HT-29 (cell line): ENCODE data around the gene PCDH19. TPM values are rescaled to one million over a fixed set of nuclear protein-coding genes. Genes with fewer than 3 reads are reported as not detected.
"Not testable (repeated sequence)": the region's sequence is repeated elsewhere in the genome, so short reads cannot be mapped to it uniquely, and the experiment has no call there.

Experiments
- DNase-seq: peaks from one replicate; pipeline ENCODE4 v3.0.0-alpha.2; 2015; ENCODE audit warnings: low spot score
- total RNA-seq: library from RNA; depleted of rRNA; stranded (reverse); fragments of >200 nt; shearing (Covaris generic); gene quantifications from 2 replicates; pipeline ENCODE4 v1.2.3, GENCODE V29; 2014; rRNA removed

The PCDH19 gene, protein sequence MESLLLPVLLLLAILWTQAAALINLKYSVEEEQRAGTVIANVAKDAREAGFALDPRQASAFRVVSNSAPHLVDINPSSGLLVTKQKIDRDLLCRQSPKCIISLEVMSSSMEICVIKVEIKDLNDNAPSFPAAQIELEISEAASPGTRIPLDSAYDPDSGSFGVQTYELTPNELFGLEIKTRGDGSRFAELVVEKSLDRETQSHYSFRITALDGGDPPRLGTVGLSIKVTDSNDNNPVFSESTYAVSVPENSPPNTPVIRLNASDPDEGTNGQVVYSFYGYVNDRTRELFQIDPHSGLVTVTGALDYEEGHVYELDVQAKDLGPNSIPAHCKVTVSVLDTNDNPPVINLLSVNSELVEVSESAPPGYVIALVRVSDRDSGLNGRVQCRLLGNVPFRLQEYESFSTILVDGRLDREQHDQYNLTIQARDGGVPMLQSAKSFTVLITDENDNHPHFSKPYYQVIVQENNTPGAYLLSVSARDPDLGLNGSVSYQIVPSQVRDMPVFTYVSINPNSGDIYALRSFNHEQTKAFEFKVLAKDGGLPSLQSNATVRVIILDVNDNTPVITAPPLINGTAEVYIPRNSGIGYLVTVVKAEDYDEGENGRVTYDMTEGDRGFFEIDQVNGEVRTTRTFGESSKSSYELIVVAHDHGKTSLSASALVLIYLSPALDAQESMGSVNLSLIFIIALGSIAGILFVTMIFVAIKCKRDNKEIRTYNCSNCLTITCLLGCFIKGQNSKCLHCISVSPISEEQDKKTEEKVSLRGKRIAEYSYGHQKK (N-terminal part only)
- not detected in 2 replicates for total RNA-seq

DNA sequence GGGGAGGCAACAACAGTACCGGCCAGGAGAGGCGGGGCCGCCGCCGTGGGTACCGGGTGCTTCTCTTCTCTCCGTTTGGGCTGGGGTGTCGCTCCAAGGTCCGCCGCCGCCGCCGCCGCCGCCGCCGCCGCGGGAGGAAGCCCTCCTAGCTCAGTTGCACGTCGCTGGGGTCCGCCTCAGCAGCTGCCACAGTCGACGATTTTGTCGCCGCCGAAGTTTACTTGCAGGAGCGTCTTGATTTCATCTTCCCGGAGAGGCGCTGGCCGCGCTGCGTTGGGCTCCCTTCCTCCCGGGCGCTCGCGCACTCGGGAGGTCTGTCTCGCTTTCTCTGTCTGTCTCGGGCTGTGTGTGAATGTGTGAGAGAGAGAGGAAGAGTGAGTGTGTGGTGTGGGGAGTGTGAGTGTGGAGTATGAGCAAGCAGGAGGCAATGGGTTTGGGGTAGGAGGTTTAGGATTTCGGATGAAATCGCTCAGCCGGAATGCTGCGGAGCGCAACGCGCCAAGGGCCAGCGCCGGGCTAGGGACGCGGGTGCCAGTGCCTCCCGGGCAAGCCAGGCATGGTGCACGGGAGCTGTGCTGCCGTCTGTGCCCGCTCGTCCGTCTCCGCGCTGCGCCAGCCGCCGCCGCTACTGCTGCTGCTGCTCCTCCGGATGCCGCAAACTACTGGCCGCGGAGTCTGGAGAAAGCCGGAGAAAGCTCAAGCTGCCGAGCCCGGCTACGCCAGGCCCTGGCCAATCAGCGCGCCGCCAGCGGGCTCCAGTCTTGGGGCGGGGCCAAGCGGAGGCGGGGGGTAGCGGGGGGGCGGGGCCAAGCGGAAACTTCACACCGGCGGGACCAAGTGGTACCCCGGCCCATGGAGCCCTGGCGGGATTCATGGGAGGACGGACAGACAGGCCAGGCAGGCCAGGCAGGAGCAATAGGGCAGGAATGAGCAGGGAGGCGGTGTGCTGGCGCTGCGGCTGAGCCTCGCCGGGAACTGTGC is at the start of gene PCDH19:
Gene PCDH19 (minus strand): TSS at position 664 of the 981 bp plus-strand sequence. CDS start 1,676 bp downstream, outside the sequence.
- no peak for DNase-seq

DNA sequence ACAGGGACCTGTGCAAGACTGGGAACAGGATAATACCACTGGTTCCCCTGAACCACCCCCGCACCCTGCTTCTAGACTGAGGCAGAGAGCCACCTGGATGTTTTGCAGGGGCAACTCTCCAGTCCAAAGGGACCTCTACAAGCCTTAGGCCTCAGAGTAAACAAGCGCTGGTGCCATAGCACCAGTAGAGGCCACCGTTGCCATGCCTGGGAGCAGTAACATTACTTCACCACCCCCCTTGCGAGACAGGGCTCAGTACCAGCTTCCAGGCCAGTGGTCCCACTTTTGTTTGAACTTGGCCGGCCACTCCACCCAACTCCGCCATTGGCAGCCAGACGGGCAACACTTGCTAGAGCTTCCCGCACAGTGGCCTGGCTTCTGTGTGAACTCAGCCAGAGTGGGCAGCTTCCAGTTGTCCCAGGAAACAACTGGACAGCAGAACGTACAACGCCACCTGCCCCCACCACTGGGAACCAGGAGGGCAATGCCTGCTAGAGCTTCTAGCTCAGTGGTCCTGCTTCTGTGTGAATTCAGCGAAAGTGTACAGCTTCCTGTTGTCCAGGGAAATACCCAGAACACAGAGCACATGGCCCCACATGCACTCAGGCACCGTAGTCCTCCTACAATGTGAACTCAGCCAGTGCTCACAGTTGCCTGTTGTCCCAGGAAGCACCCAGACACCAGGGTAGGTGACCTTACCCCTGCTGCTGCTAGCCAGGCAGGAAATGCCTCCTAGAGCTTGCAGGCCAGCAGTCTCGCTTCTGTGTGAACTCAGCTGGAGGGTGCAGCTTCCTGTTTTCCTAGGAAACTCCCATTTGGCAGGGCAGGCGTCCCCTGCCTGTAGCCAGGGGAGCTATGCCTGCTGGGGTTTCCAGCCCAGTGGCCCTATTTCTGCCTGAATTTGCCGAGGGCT is 39.9 kb upstream of the PCDH19 start:
- DNase-seq, result no peak

DNA sequence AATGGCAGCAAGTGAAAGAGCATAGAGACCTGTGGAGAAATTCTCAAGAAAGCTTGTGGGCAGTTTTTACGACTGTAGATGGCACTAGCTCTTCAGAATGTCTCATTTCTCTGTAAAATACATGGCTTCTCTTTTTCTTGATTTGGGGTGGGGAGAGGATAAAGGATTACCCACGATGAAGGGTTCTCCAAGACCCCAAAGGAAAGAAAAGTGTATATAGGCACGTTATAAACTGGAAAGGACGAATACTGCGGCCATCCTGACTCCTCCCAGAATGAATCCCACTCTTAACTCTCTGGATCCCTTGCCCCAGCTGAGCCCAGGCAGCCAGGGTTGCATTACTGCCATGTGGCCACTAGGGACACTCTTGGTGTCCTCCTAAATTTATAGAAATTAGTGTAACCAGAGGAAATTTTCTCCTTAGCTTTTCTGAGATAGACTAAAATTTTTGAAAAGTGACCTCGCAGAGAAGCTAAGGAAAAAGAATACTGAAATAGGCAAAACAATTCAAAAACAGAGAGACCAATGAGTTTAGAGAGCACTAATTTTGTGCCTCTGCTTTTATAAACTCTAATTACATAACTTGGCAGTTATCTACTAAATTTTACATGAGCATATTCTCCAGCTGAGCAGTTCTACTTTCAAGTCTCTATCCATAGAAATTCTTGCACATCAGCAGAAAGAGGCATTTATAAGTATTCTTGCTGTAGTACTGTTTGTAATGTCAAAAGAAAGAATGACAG is 37.8 kb upstream of the PCDH19 start:
- peak; percentile 54 for DNase-seq

DNA sequence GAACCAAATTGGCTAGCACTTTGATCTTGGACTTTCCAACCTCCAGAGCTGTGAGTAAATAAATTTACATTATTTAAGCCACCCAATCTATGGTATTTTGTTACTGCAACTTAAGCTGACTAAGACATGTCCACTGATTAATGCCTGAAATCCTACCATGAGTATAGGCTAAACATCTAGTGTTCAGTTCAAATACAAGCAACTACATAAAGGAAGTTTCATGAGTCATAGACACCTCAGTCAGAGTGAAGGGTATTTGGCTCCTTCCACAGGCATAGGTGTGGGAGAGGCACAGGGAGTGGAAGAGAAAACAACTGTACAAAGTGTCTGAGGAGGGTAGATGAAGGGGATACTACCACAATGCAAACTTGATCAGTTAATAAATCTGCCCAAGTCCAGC is 35.5 kb upstream of the PCDH19 start:
- no peak for DNase-seq

DNA sequence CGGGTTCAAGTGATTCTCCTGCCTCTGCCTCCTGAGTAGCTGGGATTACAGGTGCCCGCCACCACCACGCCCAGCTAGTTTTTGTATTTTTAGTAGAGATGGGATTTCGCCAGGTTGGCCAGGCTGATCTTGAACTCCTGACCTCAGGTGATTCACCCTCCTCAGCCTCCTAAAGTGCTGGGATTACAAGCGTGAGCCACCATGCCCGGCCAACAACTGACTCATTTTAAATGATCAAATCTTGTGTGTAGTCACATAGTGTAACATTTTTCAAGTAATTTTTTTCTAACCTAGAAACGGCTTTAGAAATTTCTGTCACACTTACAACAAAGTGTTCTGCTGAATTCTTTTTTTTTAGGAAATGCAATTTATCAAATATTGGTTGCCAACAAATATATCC is 31.2 kb upstream of the PCDH19 start:
- DNase-seq, result not testable (repeated sequence)

DNA sequence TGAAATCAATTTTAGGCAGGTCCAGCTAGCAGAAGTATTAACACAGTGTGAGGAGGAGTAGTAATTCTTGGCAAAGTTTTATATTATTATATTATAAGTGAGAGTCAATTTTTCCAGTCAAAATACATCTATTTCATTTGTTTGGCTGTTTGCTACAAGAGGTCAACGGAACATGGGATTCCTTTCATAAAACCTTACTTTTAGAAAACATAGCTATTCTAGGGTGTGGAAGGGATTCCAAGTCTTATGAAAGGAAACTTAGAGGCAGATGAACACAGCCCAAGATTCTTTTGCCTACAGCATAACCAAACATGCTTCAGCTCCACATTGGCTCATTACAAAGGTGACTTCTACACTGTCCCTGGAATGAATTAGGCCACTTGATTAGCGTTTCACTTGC is 29.9 kb upstream of the PCDH19 start:
- DNase-seq, result no peak

DNA sequence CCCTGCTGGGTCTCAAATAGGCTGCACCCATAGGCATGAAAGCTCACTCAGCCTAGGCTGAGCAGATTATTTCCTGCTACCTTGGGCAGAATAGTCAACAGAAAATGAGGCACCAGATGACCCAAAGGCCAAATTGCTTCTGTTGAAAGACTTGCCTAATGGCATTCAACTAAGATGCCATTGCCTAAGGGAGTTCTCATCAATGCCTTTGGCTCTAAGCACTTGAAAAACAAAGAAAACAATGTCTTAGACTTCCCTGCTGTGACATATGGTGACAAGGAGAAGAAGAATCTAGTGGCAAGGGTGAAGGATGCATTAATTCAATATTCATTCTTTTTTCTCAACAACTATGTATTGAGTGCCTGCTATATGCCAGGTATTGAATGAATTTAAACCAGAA is 25.7 kb upstream of the PCDH19 start:
- no peak for DNase-seq

DNA sequence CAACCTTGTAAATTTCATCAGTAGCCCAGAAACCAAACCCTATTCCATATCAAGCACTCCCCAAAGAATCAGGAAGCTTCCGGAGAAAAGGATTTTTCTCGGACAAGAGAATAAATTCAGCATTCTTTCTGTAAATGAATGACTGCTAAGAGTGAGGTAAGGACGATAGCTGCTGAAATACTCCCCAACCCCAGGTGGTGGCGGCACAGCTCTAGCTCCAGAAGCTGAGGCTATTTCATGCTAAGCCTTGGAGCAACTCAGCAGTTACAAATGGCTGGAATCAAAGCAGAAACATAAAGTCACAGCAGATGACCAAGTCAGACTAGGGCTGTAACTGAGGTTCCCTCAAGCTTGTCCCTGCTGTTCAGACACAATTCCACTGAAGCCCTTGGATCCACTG is 13.9 kb upstream of the PCDH19 start:
- DNase-seq, result peak; percentile 7

DNA sequence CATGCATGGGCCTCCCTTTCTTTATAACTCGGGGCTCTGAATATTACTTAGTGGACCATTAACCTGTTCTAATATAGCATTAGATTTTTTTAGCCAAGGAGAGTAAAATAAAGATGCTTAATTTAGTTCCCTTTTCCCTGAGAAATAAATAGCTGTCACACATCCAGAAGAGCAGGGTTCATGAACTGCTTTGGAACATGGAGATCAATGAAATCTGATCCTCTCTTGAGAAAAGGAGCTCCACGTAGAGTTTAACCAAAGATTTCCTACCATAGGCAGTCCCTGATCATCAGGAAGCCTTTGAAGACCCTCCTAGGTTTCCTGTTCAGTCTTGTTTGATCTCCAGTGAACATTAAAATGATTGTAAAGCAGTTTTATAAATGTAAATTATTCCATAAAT is 8.5 kb upstream of the PCDH19 start:
- no peak for DNase-seq

DNA sequence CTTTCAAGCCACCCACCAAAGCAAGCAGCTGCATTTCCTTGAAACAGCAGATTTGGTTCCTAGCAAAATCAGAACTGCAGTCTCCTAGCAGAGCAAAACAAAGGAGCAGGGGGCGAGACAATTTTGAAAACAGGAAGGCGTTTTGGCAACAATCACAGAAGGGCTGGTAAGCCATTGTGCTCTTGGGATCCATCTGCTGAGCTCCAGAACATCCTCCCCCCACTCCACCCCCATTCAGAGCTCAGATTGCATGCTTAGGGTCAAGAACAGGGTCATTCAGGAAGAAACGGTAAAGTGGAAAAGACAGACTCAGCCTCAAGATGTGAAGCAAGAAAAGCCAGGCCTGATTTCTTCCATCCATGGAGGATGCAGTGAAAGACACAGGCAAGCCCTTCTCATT is 7.6 kb upstream of the PCDH19 start:
- DNase-seq, result no peak

DNA sequence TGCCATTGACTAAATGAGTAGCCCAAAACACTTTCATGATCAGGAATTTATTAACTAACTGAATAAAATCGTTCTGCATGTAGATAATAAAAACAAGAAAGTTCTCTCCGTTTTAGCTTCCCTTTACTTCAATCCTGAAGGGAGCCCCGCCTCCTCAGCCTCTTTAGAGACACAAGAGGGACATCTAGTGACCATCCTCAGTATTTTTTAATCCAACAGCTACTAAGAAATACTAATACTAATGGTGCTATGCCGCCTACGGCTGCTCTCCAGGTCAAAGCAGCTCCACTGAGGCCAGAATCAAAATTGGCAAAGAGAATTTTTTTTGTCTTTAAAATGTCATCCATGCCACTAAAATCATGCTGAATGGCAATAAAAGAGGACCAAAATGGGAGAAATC is 3.2 kb upstream of the PCDH19 start:
- DNase-seq, result peak; percentile 71

DNA sequence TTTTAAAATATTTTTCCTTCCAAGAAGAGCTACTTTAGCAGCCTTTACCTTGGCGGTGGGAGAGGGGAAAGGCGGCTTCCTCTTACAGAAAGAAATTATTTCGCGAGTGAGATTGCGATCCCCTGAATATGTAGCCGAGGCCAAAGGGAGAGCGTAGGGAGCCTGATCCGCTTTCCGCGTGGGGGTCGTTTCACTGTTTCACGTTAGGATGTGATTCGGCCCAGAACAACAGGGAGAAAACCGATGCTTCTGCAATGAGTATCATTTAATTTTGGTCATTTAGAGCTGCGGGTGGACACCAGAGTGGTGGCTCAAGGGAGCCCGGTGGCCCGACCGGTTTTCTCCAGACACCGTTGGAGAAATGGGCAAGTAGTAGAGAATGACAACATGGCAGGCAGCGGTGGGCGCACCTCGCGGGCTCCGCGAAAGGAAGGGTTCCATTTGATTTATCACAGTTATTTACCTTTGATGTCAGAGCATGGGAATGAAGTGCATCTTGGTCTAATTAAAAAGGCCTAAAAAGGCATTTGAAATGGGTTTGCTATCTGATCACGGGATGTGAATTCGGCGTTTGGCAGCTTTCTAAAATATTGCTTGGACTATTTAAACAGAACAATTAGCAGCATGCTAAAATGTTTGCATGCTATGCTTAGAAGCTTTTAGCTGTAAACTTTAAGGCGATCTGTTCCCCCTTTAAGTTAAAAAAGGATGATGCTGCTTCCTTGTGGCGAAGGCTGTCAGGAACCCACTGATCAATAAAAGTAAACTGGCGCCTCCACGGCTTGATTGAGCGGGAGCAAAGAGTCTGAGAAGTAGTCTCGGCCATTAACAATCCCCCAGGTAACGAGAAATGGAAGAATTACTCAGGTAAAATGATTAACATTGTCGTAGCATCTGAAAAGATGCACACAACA is 2.0 kb upstream of the PCDH19 start:
- DNase-seq, result no peak

DNA sequence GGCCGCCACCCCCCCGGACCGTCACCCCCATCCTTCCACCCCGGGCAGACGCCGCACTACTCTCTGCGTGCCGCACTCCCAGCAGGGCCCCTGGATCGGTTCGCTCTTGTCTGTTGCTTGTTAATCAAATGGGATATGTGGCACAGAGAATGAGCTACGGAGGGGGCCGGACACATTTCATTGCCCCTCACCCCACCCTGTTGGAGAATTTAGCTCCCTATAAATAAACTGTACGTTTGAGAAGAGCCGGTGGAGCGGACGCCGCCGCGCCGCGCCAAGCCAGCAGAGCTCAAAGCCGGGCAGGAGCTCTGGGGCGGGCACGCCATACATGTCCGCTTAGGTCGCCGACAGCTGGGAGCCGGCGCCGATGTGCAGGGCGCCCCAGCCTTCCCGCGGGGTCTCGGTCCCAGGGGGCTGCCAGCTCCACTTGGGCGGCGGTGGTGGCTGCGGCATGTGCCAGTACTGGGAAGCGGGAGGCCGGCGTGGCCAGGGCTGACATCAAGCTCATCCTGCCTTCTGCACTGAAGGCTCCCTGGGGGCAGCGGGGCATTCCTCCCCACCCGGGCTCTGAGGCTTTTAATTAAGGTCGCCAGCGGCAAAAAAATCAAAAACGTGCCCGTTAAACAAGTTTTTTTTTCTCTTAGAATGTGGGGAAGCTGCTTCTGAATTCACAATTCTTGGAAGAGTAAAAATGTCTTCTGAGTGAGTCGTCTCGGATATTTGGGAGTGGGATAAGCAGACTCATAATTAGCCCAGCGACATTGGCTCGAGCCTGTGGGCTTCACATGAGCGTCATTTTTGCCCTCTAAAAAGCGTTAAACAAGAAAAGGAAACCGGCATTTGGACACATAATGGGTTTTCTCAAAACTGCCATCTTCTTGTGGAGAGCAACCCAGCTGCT is 1.1 kb upstream of the PCDH19 start:
- no peak for DNase-seq

DNA sequence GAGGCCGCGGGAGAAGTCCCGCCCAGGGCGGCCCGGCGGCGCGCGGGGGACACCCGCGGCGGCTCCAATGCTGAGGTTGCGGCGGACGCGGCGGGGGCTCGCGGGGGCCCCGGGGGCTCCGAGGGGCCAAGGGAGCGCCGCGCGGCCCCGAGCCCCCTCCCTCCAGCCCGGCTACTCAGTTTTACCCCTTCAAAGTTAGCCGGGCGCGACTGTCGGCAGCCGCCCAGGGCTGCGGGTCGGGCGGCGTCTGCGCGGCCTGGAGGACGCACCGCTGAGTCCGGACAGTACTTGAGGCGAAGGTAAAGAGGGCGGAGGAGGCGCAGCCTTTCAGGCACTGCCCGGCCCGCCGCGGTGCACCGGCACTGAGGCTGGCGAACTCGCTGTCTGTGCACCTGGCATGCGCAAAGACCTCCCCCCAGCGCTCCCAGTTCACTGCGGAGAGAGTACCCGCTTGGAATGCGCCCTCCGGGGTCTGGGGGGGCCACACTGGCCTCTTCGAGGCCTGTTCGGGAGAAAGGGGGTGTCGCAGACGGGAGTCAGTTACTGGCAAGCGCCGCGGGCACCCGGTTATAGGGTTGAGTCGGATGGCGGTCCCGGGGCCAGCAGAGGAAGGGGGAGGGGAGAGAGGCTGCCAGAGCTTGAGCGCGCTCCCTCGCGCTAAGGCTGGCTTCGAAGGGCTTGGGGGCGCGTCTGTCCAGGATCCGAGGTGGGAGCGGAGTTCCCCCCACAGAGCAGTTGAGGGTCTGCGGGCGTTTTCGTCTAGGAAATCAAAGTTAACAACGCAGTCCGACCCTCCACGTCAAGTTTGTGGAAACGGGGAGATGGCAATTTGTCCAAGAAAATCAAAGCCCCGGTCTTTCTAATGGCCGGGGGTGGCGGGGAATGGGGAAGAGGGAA is 1.1 kb downstream of the PCDH19 start:
- no peak for DNase-seq

DNA sequence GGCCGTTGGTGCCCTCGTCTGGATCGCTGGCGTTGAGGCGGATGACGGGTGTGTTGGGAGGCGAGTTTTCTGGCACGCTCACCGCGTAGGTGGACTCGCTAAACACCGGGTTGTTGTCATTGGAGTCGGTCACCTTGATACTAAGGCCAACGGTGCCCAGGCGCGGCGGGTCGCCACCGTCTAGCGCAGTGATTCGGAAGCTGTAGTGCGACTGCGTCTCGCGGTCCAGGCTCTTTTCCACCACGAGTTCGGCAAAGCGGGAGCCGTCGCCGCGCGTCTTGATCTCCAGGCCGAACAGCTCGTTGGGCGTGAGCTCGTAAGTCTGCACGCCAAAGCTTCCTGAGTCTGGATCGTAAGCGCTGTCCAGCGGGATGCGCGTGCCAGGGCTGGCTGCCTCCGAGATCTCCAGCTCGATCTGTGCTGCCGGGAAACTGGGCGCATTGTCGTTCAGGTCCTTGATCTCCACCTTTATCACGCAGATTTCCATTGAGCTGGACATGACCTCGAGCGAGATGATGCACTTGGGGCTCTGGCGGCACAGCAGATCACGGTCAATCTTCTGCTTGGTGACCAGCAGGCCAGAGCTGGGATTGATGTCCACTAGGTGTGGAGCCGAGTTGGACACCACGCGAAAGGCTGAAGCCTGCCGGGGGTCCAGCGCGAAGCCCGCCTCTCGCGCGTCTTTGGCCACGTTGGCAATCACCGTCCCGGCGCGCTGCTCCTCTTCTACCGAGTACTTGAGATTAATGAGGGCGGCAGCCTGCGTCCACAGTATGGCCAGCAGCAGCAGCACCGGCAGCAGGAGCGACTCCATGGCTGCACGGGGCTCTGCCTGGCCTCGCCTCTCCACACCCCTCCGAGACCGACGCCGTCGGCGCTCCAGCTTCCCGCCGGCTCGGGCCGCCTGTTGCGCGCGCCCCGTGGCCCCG is 2.0 kb downstream of the PCDH19 start:
- DNase-seq, result no peak
